GM23248 (cell line): ENCODE measurements around the gene GPRIN2.

Experiments used
- EZH2 ChIP-seq: fragments of 200-600 bp; sonication (generic); IDR thresholded peaks from 2 replicates; pipeline ENCODE4 v1.6.1; 2018; ENCODE audit warnings: antibody characterized with exemption, mild to moderate bottlenecking; ENCODE audit not compliant: insufficient read depth, poor library complexity, severe bottlenecking
- EZH2phosphoT487 ChIP-seq: fragments of 200-600 bp; sonication (generic); IDR thresholded peaks from 2 replicates; pipeline ENCODE4 v1.6.1; 2018; ENCODE audit warnings: antibody characterized with exemption, moderate library complexity, mild to moderate bottlenecking, low read depth; ENCODE audit not compliant: insufficient read depth

DNA sequence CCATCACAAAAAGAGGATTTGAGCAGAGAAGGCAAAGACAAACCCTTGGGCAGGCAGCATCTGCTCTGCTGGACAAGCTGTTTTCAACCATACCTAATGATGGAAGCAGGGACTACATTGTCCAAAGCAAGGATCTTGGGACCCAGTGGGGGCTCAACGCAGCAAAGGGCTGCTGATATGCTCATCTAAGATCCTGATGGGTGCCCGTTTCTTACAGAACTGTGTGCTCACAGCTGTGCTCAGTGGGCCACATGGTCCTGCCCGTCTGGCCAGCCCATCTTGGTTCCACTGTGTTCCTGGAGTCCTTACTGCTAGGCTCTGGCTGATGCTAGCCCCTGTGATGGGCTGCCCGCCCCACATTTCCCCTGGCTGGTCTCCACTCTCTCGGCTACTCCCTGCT, 36.1 kb downstream of the GPRIN2 start:
- no peak for TF ChIP-seq EZH2phosphoT487
- TF ChIP-seq EZH2: no peak
